GM18951 (cell line): Measurements from ENCODE around the gene NRP1.
"Not testable (repeated sequence)": the region's sequence is repeated elsewhere in the genome, so short reads cannot be mapped to it uniquely, and the experiment has no call there.

ENCODE experiments used
- POLR2A ChIP-seq: IDR thresholded peaks from 4 replicates; pipeline ENCODE4 v1.6.1; 2011; ENCODE audit warnings: mild to moderate bottlenecking; ENCODE audit not compliant: insufficient read length, insufficient read depth; ENCODE audit errors: extremely low read depth
- in situ Hi-C: fragments of 300-500 bp; cut with MboI; formaldehyde crosslinking; loops from one replicate; pipeline ENCODE4 v1.12.0; 2022; ENCODE audit warnings: low sequenced_read_pairs, mixed read lengths, inconsistent platforms; ENCODE audit not compliant: unreplicated experiment

Gene NRP1

GRCh38 chr10:33146189-33147012, 188.1 kb downstream of the NRP1 start:
- in situ Hi-C loops = no loop called here

GRCh38 chr10:33145451-33146188, 188.8 kb downstream of the NRP1 start:
- TF ChIP-seq POLR2A = no peak
- in situ Hi-C loops = no loop called here

More at GRCh38 chr10:33146189-33147012, 188.1 kb downstream of the NRP1 start:
- no peak for TF ChIP-seq POLR2A

GRCh38 chr10:33143160-33143728, 191.2 kb downstream of the NRP1 start:
- no peak for TF ChIP-seq POLR2A
- in situ Hi-C loops = no loop called here

GRCh38 chr10:33142295-33142694, 192.2 kb downstream of the NRP1 start:
- no peak for TF ChIP-seq POLR2A
- in situ Hi-C loops = no loop called here

- TF ChIP-seq POLR2A = no peak
- in situ Hi-C loops = no loop called here
Measured at GRCh38 chr10:33141251-33141650, 193.2 kb downstream of the NRP1 start.

- TF ChIP-seq POLR2A = no peak
- in situ Hi-C loops = no loop called here
Measured at GRCh38 chr10:33139181-33139646, 195.3 kb downstream of the NRP1 start.

- in situ Hi-C loops = not testable (repeated sequence)
Measured at GRCh38 chr10:33138686-33139085, 195.8 kb downstream of the NRP1 start.

GRCh38 chr10:33137356-33138005, 197.0 kb downstream of the NRP1 start:
- no peak for TF ChIP-seq POLR2A
- in situ Hi-C loops = no loop called here

GRCh38 chr10:33136781-33137180, 197.7 kb downstream of the NRP1 start:
- in situ Hi-C loops = no loop called here
- no peak for TF ChIP-seq POLR2A

GRCh38 chr10:33136271-33136670, 198.2 kb downstream of the NRP1 start:
- no peak for TF ChIP-seq POLR2A
- in situ Hi-C loops = no loop called here

- in situ Hi-C loops = no loop called here
- no peak for TF ChIP-seq POLR2A
Measured at GRCh38 chr10:33134011-33134751, 200.3 kb downstream of the NRP1 start.

GRCh38 chr10:33133557-33133956, 200.9 kb downstream of the NRP1 start:
- in situ Hi-C loops = no loop called here
- TF ChIP-seq POLR2A = no peak

GRCh38 chr10:33132626-33133025, 201.8 kb downstream of the NRP1 start:
- in situ Hi-C loops = no loop called here

GRCh38 chr10:33129996-33130386, 204.5 kb downstream of the NRP1 start:
- in situ Hi-C loops = no loop called here
- TF ChIP-seq POLR2A = no peak

More at GRCh38 chr10:33132626-33133025, 201.8 kb downstream of the NRP1 start:
- no peak for TF ChIP-seq POLR2A
